Stimulated activated CD4-positive, alpha-beta T cell treated with anti-CD3 and anti-CD28 coated beads, Interleukin-4, amount 100 ng/mL, for 1 hour (primary cell): Measurements from ENCODE around the gene ADGRF3.
"Not testable (repeated sequence)": the region's sequence is repeated elsewhere in the genome, so short reads cannot be mapped to it uniquely, and the experiment has no call there.

Source experiments
- DNase-seq: peaks from one replicate; pipeline ENCODE4 v3.0.0-alpha.2; 2020

Gene ADGRF3, protein sequence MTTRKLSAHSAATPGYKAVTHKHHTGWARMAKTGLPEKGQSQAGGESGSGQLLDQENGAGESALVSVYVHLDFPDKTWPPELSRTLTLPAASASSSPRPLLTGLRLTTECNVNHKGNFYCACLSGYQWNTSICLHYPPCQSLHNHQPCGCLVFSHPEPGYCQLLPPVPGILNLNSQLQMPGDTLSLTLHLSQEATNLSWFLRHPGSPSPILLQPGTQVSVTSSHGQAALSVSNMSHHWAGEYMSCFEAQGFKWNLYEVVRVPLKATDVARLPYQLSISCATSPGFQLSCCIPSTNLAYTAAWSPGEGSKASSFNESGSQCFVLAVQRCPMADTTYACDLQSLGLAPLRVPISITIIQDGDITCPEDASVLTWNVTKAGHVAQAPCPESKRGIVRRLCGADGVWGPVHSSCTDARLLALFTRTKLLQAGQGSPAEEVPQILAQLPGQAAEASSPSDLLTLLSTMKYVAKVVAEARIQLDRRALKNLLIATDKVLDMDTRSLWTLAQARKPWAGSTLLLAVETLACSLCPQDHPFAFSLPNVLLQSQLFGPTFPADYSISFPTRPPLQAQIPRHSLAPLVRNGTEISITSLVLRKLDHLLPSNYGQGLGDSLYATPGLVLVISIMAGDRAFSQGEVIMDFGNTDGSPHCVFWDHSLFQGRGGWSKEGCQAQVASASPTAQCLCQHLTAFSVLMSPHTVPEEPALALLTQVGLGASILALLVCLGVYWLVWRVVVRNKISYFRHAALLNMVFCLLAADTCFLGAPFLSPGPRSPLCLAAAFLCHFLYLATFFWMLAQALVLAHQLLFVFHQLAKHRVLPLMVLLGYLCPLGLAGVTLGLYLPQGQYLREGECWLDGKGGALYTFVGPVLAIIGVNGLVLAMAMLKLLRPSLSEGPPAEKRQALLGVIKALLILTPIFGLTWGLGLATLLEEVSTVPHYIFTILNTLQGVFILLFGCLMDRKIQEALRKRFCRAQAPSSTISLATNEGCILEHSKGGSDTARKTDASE

DNA sequence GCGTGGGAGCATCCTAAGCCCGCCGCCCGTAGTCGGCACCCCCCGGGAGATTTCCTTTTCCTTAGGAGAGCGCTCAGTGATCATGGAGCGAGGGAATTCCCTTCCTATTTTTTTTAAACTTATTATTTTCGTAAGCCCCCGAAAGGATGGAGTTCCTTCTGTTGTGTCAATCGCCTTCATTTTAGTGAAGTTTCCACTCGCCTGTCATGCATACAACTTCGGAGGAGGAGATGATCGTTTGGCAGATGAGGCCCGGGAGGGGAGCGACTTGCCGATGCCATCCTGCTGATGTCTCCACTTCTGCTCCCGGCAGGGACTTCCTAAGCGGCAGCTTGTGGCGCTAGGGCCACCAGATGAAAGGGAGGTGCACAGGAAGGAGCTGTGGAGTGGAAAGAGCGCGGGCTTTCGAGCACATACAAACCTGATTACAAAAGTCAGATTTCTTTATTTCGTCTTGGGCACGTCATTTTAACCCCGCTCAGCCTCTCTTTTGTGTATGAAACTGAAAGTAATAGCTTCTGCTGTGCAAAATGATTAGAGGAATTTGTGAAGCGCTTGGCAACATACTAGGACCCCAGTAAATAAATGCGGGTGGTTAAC, at the start of gene ADGRF3:
TSS of gene ADGRF3 (minus strand) at position 336 of the 600 bp plus-strand sequence. CDS start 555 bp downstream, outside the sequence.
- peak; percentile 57 for DNase-seq

DNA sequence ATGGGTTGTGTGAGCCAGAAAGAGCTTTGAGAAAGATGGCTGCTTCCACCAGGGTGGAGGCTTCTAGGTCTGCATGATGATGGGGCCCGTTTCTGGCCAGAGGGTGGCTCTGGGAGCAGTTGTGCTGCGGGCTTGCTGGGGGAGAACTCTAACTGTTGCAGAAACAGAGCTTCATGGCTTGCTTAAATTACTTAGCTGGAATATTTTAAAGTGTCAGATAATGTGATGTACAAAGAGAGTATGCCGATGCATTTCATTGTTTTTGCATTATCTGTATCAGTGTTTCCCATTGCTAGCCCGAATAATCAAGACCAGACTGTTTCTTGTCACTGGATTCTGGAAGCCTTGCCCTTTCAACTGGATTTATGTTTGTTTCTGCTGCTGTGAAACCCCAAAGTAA, 48.8 kb upstream of the ADGRF3 start:
- DNase-seq, result no peak

DNA sequence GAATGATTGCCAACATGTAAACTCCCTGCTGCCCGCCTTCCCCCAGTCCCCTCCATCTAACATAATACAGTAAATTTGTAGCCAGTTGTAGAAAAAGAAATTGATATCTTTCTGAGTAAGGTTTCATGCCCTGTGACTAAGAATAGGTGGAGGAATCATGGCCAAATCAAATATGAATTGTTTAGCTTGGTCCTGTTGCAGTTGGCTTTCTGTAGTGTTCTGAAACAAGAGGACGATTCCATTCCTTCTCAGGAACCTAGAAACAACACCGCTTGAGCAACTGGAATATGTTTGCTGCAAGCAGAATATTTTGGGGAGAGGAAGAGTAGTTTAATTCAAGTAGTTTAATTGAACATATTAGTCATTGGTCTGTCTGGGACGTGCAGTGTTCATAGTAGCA, 48.1 kb upstream of the ADGRF3 start:
- no peak for DNase-seq

DNA sequence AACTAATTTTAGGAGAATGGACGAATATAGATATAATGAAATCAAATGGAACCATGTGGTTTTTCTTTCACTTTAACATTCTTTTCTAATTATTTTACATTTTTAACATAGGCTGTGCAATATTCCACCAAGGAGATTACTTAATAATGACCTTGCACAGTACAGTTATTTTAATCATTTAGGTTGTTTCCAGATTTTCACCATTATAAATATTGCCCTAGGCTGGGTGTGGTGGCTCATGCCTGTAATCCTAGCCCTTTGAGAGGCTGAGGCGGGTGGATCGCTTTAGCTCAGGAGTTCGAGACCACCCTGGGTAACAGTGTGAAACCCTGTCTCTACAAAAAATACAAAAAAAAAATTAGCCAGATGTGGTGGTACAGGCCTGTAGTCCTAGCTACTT, 40.6 kb upstream of the ADGRF3 start:
- DNase-seq, result no peak

DNA sequence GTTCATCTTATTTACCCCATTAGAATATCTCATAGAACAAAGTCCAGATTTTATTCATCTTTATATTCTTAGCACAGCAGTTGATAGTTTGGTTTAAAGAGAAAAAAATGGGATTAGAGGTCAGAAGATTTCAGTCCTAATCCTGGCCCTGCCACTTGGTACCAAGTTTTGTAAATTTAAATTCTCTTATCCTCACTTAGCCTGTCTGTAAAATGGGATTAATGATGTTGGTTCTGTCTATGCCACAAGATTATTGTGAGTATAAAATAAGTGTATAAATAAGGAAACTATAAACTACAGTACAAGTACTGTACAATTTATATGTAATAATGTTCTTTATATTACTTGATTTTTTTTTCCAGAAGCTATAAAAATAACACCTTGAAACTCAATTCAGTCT, 38.0 kb upstream of the ADGRF3 start:
- no peak for DNase-seq

DNA sequence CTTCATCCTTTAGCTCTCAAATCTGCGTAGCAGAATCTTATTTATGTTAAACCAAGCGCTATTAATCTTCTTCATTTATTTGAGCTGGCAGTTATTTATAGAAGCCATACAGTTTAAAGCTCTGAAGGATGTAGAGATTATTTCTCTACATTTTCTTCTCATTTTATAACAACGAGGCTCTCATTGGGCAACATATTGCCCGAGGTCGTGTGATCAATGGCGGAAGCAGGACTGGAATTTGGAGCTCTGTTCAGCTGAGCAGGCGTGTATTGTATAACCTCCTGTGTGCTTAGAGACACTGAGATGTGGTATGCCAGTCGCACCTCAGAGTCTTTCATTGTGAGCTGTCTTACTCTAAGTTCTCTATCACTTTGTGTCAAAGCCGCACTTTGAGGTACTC, 37.6 kb upstream of the ADGRF3 start:
- DNase-seq, result no peak

DNA sequence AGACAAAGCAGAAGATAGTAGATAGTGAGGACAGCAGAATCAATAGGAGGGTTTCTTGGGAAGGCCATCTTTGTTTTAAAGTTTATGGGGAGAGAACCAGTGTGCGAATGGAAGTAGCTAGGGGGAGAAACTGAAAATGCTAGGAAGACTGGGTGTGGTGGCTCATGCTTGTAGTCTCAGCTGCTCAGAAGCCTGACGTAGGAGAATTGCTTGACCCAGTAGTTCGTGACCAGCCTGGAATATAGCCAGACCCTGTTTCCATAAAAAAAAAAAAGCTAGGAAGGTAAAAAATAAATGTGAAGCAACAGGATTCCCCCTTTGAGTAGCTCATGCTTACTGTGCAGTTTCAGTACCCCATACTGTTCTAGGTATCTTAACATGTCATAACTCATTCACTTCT, 36.0 kb upstream of the ADGRF3 start:
- no peak for DNase-seq

DNA sequence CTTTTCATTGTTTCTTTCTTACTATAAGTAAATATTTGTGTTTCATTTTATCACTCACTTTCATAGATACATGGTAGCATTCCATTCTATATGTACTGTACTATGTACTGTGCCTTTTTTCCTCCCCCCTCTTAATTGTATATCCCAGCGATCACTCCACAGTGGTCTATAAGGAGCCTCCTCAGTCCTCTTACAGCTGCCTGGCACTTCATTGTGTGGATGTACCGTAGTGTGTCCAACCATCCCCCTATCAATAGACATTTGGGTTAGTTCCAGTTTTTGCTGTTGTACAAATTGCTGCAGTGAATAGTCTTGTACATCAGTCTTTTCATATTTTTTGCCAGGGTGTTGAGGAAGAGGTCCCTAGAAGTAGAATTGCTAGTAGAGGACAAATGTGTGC, 33.7 kb upstream of the ADGRF3 start:
- DNase-seq, result no peak

DNA sequence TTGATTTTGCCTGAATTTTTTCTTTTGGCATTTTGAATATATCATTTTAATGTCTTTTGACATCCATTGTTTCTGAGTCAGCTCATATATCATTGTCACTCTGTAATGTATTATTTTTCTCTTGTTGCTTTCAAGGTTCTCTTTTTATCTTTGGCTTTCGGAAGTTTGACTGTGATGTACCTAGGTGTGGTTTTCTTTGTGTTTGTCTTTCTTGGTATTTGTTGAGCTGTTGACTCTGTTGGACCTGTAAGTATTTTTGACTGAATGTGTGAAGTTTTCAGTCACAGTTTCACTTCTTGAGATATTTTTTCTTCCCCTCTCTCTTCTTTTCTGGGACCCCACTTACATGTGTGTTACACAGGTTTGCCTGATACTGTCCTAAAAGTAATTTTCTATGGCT, 30.2 kb upstream of the ADGRF3 start:
- DNase-seq, result no peak

DNA sequence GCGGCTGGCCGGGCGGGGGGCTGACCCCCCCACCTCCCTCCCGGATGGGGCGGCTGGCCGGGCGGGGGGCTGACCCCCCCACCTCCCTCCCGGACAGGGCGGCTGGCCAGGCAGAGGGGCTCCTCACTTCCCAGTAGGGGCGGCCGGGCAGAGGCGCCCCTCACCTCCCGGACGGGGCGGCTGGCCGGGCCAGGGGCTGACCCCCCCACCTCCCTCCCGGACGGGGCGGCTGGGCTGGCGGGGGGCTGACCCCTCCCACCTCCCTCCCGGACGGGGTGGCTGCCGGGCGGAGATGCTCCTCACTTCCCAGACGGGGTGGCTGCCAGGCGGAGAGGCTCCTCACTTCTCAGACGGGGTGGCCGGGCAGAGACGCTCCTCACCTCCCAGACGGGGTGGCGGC, 24.3 kb upstream of the ADGRF3 start:
- DNase-seq, result not testable (repeated sequence)

DNA sequence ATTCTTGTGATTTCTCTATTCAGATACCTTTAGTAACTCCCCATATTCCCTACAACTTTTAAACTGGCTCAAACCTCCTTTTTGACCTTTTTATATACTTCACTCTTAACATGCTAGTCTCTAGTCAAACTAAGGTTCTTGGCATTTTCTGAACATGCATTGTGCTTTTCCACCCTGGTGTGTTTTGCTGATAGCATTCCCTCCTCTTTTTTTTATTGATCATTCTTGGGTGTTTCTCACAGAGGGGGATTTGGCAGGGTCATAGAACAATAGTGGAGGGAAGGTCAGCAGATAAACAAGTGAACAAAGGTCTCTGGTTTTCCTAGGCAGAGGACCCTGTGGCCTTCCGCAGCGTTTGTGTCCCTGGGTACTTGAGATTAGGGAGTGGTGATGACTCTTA, 23.1 kb upstream of the ADGRF3 start:
- not testable (repeated sequence) for DNase-seq

DNA sequence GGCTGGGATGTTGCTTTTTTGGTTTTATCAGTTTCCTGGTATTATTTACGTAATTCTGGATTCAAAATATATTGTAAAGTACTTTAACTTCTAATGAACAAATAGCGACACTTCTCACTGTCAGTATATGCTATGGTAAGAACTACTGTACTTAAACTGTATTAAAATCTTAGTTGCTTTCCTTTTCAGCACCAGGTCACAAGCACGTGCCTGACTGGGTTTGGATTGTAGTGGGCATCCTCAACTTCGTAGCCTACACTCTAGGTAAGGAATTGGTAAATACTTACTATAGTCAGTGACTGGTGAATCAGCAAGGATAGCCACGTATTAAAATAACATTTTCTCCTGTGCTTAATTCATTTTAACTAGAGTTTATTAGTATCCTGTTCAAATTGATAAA, 20.4 kb upstream of the ADGRF3 start:
- no peak for DNase-seq

DNA sequence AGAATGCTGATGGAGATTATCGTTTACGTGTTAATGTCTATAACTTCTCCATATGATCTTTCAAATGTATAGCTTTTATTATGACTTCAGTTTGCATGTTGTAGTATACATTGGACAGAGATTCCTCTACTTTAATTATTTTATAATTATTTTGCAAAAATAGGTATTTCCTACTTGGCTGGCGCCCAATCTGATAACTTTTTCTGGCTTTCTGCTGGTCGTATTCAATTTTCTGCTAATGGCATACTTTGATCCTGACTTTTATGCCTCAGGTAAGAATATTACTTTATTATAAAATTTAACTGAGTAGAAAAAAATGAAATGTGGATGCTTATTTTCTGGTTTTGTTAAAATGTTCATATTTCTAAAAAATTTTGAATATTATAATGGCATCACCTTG, 18.1 kb upstream of the ADGRF3 start:
- DNase-seq, result no peak

DNA sequence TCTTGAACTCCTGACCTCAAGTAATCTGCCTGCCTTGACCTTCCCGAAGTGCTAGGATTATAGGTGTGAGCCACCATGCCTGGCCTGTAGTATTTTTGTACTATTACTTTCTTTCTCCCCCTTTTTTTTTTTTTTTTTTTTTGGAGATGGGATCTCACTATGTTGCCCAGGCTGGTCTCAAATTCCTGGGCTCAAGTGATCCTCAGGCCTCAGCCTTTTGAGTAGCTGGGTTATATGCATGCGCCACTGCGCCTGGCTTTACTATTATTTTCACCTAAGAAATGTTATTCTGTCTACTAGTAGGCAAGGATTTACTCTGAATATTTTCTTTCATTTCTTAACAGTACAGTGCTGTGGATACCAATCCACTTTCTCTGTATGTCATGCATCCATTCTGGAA, 17.4 kb upstream of the ADGRF3 start:
- DNase-seq, result no peak

DNA sequence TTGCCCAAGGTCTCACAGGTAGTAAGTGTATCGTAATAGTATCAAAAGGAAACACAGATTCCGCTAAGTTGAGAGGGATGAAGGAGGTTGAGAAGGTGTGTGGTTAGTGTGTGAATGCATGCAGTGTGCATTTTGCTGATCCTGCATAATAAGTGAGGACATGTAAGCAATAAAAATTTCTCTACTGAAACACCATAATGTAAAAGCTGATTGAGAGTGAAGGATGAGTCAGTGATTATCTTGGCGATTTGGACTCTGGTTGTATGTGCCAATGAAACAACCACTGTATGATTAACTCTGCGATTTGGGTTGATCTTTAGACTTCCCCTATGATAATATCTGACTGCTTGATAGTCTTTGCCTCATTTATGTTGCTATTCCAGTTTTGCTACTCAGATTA, 16.7 kb upstream of the ADGRF3 start:
- DNase-seq, result no peak

DNA sequence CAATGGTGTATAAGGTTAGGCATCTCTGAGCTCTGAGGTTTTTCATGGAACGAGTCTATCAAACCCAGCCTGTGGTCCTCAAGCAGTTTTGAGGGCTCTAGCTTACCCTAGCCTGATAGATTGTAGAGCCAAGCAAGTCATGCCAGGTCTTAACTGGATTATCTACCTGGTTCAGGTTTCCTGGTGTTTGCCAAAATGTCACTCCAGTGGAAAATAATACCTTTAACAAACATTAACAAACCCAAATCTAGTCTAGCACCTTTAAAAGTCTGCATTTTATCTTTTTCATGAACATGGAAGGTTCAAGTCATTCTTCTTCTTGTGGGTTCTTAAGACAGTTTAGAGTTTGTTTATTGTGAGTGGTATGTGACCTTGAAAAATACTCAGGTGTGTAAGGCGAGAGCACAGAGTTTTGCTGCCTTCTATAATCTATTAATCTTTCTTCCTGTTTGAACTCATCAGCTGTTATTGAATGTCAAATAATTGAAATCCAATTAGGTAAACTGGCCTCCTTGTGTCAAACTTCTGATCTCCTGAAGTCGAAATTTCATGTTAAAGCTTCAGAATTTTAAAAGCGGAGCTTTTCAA, 13.4 kb upstream of the ADGRF3 start:
- DNase-seq, result no peak

DNA sequence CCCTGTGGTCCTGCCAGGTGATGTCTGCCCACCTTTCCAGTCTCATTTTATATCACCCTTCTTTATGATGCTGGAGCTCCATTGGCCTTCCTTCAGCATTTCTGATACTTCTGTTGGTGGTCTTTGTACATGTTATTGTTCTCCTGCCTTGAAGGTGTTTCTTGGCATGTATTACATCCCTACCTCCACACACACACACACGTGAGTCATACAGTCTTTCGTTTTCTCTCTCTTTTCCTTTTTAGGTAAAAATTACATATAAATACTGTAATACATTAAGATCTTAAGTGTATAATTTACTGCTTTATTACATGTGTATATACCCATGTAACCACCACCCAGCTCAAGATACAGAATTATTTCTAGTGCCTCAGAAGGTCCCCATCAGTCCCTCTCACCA, 10.2 kb upstream of the ADGRF3 start:
- no peak for DNase-seq

DNA sequence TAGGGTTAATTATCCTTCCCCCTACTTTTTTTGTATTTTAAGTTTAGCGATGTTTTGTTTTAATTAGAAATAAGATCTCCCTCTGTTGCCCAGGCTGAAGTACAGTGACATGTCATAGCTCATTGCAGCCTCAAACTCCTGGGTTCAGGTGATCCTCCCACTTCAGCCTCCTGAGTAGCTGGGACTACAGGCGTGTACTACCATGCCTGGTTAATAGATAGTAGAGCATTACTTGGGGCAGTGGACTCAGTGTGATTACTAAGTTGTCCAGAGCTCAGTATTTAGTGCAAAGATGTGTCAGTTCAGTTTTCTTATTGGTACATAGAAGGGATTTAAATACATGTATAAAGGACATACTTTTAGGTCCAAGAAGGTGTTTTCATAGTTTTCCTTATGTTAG, 9.5 kb upstream of the ADGRF3 start:
- DNase-seq, result no peak

DNA sequence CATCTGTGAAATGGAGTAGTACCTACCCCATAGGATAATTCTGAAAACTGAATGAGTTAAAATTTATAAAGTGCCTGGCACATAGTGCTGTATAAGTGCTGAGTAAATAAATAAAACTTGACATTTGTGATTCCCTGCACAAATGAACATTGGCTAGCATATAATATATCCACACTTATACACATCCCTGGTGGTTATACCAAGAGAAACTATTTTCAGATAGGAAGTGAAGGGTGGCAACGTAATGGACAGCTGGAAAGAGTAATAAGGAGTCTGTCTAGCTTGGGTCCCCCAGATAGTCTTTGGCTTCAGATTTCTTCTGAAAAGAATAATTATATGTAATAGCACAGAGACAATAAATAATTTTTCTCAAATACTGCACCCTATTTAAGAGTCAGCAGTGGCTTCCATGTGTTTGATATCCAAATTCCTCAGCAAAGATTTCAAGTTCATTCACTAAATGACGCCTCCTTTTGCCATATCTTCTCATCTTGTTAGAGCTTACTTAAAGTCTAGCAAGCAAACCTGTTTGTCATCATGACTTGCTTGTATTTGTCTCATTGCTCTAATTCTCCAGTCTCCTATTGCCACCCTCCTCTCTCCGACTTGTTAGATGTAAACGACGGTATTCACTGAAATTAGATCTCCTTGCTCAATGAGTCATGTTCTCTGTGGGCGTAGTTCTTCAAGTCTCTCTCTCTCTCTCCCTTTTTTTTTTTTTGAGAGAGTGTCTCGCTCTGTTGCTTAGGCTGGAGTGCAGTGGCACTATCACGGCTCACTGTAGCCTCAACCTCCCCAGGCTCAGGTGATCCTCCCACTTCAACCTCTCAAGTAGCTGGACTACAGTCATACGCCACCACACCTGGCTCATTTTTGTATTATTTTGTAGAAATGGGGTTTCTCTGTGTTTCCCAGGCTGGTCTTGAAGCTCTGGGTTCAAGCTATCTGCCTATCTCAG, 8.7 kb upstream of the ADGRF3 start:
- DNase-seq, result no peak

DNA sequence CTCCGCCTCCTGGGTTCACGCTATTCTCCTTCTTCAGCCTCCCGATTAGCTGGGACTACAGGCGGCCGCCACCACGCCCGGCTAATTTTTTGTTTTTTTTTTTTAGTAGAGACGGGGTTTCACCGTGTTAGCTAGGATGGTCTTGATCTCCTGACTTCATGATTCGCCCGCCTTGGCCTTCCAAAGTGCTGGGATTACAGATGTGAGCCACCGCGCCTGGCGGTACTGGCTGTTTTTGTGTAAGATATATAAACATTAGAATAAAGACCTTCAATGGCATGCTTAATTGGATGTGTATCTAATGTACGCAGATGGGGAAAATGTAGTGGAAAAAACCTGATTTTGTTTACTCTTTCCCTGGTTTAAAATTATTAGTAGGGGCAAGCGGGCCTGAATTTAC, 7.9 kb upstream of the ADGRF3 start:
- not testable (repeated sequence) for DNase-seq

DNA sequence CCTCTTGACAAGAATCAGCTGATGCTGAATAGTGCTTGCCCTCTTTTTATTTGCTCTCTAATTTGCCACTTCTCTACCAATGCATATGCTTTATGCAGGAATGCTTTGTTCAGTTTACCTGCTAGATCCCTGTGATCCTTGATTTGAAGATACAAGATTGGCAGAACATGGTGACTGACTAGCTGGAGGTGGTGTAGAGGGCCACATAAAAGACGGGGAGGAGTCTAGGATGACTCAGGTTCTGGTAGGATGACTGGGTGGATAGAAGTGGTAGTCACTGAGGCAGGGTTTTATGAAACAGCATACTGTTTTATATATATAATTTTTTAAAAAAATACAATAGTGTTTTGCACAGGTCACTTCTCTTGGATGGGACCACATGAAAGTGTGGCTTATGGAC, 6.3 kb upstream of the ADGRF3 start:
- peak; percentile 16 for DNase-seq
